Head of caudate nucleus (tissue), 42 donors: ENCODE data around the gene THTPA.
"Not testable (repeated sequence)": the region's sequence is repeated elsewhere in the genome, so short reads cannot be mapped to it uniquely, and the experiment has no call there.

Experiments
- DNase-seq, 42 donors: peaks; one replicate each; pipeline versions ENCODE4 v3.0.0 to v3.0.0-alpha.2; 2020 to 2021; ENCODE audit warnings: mixed read lengths in 7 of 42
- intact Hi-C: fragments of 100-400 bp; cut with DNase I; formaldehyde crosslinking; loops from one replicate; pipeline ENCODE4 v1.15.0; 2022

Gene THTPA

GRCh38 chr14:23594191-23594590, 38.1 kb downstream of the THTPA start:
- peak in 1 of 42 donors; percentile 16 for DNase-seq
- intact Hi-C loops, result not testable (repeated sequence)

GRCh38 chr14:23600322-23600707, 44.2 kb downstream of the THTPA start:
- no peak for DNase-seq
- intact Hi-C loops, result no loop called here

- intact Hi-C loops, result no loop called here
- DNase-seq, result no peak
Measured at GRCh38 chr14:23600806-23601205, 44.7 kb downstream of the THTPA start.

GRCh38 chr14:23601424-23601823, 45.4 kb downstream of the THTPA start:
- no peak for DNase-seq
- intact Hi-C loops, result no loop called here

- intact Hi-C loops, result no loop called here
- no peak for DNase-seq
Measured at GRCh38 chr14:23601845-23602180, 45.7 kb downstream of the THTPA start.

GRCh38 chr14:23602181-23603095, 46.4 kb downstream of the THTPA start:
- peak in 1 of 42 donors; percentile 18 for DNase-seq
- intact Hi-C loops, result no loop called here

GRCh38 chr14:23603103-23603502, 47.0 kb downstream of the THTPA start:
- DNase-seq, result peak in 1 of 42 donors; percentile 18
- intact Hi-C loops, result no loop called here

- no peak for DNase-seq
- intact Hi-C loops, result no loop called here
Measured at GRCh38 chr14:23604148-23604547, 48.1 kb downstream of the THTPA start.

- intact Hi-C loops, result no loop called here
- no peak for DNase-seq
Measured at GRCh38 chr14:23604675-23605170, 48.7 kb downstream of the THTPA start.

GRCh38 chr14:23605931-23606585, 50.0 kb downstream of the THTPA start:
- no peak for DNase-seq
- intact Hi-C loops, result no loop called here

GRCh38 chr14:23608454-23608853, 52.4 kb downstream of the THTPA start:
- intact Hi-C loops, result no loop called here
- peak in 4 of 42 donors; percentile 9 to 42 (median 22) for DNase-seq

- intact Hi-C loops, result no loop called here
- DNase-seq, result no peak
Measured at GRCh38 chr14:23609001-23609400, 52.9 kb downstream of the THTPA start.

GRCh38 chr14:23609411-23610089, 53.5 kb downstream of the THTPA start:
- intact Hi-C loops, DNase-seq: not testable (repeated sequence)
